Left ventricle myocardium inferior (tissue), 1 donor: Measurements from ENCODE around the gene BZW2. TPM values are rescaled to one million over a fixed set of nuclear protein-coding genes. Genes with fewer than 3 reads are reported as not detected.
"Not testable (repeated sequence)": the region's sequence is repeated elsewhere in the genome, so short reads cannot be mapped to it uniquely, and the experiment has no call there.

Experiments
- DNase-seq: peaks from one replicate; pipeline ENCODE4 v3.0.0-alpha.2; 2020
- H3K27ac ChIP-seq: fragments of 200-600 bp; replicated peaks from 2 replicates; pipeline ENCODE4 v1.8.0; 2021
- H3K27me3 ChIP-seq: fragments of 200-600 bp; 2 replicates; pipeline ENCODE4 v1.8.0; 2021; ENCODE audit warnings: low read depth
- H3K36me3 ChIP-seq: fragments of 200-600 bp; 2 replicates; pipeline ENCODE4 v1.8.0; 2021
- H3K4me1 ChIP-seq: fragments of 200-600 bp; 2 replicates; pipeline ENCODE4 v1.8.0; 2021
- H3K4me3 ChIP-seq: fragments of 200-600 bp; 2 replicates; pipeline ENCODE4 v1.8.0; 2021; ENCODE audit warnings: mild to moderate bottlenecking, moderate library complexity
- H3K9me3 ChIP-seq: fragments of 200-600 bp; replicated peaks from 2 replicates; pipeline ENCODE4 v1.8.0; 2021
- intact Hi-C: fragments of 100-400 bp; cut with micrococcal nuclease; formaldehyde crosslinking; loops from one replicate; pipeline ENCODE4 v1.11.0; 2022
- total RNA-seq: library from RNA; stranded (reverse); fragmentation: NEBNext Ultra II Directional; extraction: Animal tissue kit (Norgen Biotek cat#: 25700); gene quantifications from one replicate; pipeline ENCODE4 v1.2.1, GENCODE V29; 2021
- TF ChIP-seq, protein P1 (sequence below): fragments of 200-600 bp; IDR thresholded peaks from 2 replicates; pipeline ENCODE4 v1.8.0; 2021; ENCODE audit warnings: antibody characterized with exemption, mild to moderate bottlenecking, borderline replicate concordance
- donor health status: DM: no; HTN: yes; CAD: no; lungs with severe emphysema.

BZW2 gene
- total RNA-seq, 1 donor from 2014 or later, result 308 TPM

- Histone ChIP-seq H3K27ac (peak overlapping the region; percentile 84), H3K4me1 (peaks cover 81% of the 10 kb centered on the region), H3K9me3 (no peaks in the 10 kb centered on the region), H3K27me3 (no peaks in the 10 kb centered on the region), H3K4me3 (no peak overlapping the region), H3K36me3 (no peaks in the 10 kb centered on the region)
- TF ChIP-seq, protein P1, sequence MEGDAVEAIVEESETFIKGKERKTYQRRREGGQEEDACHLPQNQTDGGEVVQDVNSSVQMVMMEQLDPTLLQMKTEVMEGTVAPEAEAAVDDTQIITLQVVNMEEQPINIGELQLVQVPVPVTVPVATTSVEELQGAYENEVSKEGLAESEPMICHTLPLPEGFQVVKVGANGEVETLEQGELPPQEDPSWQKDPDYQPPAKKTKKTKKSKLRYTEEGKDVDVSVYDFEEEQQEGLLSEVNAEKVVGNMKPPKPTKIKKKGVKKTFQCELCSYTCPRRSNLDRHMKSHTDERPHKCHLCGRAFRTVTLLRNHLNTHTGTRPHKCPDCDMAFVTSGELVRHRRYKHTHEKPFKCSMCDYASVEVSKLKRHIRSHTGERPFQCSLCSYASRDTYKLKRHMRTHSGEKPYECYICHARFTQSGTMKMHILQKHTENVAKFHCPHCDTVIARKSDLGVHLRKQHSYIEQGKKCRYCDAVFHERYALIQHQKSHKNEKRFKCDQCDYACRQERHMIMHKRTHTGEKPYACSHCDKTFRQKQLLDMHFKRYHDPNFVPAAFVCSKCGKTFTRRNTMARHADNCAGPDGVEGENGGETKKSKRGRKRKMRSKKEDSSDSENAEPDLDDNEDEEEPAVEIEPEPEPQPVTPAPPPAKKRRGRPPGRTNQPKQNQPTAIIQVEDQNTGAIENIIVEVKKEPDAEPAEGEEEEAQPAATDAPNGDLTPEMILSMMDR, result no peak
- peak; percentile 48 for DNase-seq
- intact Hi-C loops, result no loop called here
These were observed 11.8 kb downstream of the BZW2 start for GRCh38 chr7:16657656-16658279.

- Histone ChIP-seq H3K27ac (peak overlapping the region; percentile 84), H3K4me1 (peaks cover 75% of the 10 kb centered on the region)
- DNase-seq, intact Hi-C loops, H3K9me3 ChIP-seq, H3K27me3 ChIP-seq, H3K36me3 ChIP-seq, H3K4me3 ChIP-seq: not testable (repeated sequence)
These were observed 14.0 kb downstream of the BZW2 start for GRCh38 chr7:16659854-16660497.

- peak overlapping the region; percentile 84 for H3K27ac ChIP-seq
- H3K9me3 ChIP-seq, result no peaks in the 10 kb centered on the region
- H3K4me1 ChIP-seq, result peaks cover 66% of the 10 kb centered on the region
- no peak for DNase-seq
- H3K27me3 ChIP-seq, result no peaks in the 10 kb centered on the region
- H3K36me3 ChIP-seq, result peaks cover 10% of the 10 kb centered on the region
- intact Hi-C loops, result no loop called here
- TF ChIP-seq, protein P1, result no peak
- H3K4me3 ChIP-seq, result peak overlapping the region; percentile 61
These were observed 14.9 kb downstream of the BZW2 start for GRCh38 chr7:16660702-16661464.

- Histone ChIP-seq H3K4me3 (peak overlapping the region; percentile 61), H3K36me3 (peaks cover 18% of the 10 kb centered on the region), H3K27me3 (no peaks in the 10 kb centered on the region), H3K27ac (peak overlapping the region; percentile 84), H3K9me3 (no peaks in the 10 kb centered on the region), H3K4me1 (peaks cover 62% of the 10 kb centered on the region)
- DNase-seq, result no peak
- intact Hi-C loops, result no loop called here
- TF ChIP-seq, protein P1, result no peak
These were observed 15.9 kb downstream of the BZW2 start for GRCh38 chr7:16661924-16662323.

- Histone ChIP-seq H3K27me3 (no peaks in the 10 kb centered on the region), H3K27ac (peak overlapping the region; percentile 74), H3K9me3 (no peaks in the 10 kb centered on the region), H3K36me3 (peaks cover 18% of the 10 kb centered on the region), H3K4me3 (peak overlapping the region; percentile 10), H3K4me1 (peaks cover 68% of the 10 kb centered on the region)
- intact Hi-C loops, result no loop called here
- no peak for DNase-seq
- TF ChIP-seq, protein P1, result no peak
These were observed 21.4 kb downstream of the BZW2 start for GRCh38 chr7:16667355-16667754.
